A673 (cell line): ENCODE data around the gene DCLK1. TPM values are rescaled to one million over a fixed set of nuclear protein-coding genes. Genes with fewer than 3 reads are reported as not detected.

Experiments used
- BruUV-seq: library from RNA; stranded (reverse); fragments of 400-500 nt; replicated peaks from 2 replicates; lab custom pipeline; 2021; lab: Mats Ljungman, UMichigan
- CTCF ChIA-PET: fragments of 300-600 bp; sonication (Branson Sonifier 250); formaldehyde crosslinking; loops from one replicate; lab custom pipeline; 2022; ENCODE audit warnings: antibody characterized with exemption; lab: Charles Lee
- POLR2A ChIA-PET: fragments of 300-600 bp; sonication (Branson Sonifier 250); formaldehyde crosslinking; loops from one replicate; lab custom pipeline; 2022; ENCODE audit warnings: antibody characterized with exemption; ENCODE audit not compliant: low non-redundant PET; lab: Charles Lee
- DNase-seq: peaks from one replicate; pipeline ENCODE4 v3.0.0-alpha.2; 2015; ENCODE audit warnings: low spot score
- H3K27ac ChIP-seq: fragments of 200-600 bp; sonication (generic); 2 replicates; pipeline ENCODE4 v1.5.1; 2016; ENCODE audit warnings: mixed run types, low read depth, mild to moderate bottlenecking, mixed read lengths, antibody characterized with exemption, low read length; ENCODE audit not compliant: poor library complexity, severe bottlenecking
- H3K27me3 ChIP-seq: fragments of 200-600 bp; sonication (generic); replicated peaks from 2 replicates; pipeline ENCODE4 v1.6.1; 2017; ENCODE audit warnings: mixed run types, low read depth, mild to moderate bottlenecking, mixed read lengths, antibody characterized with exemption, low read length; ENCODE audit not compliant: insufficient read depth, poor library complexity
- H3K36me3 ChIP-seq: fragments of 200-600 bp; sonication (generic); 2 replicates; pipeline ENCODE4 v1.6.1; 2016; ENCODE audit warnings: mixed run types, mild to moderate bottlenecking, mixed read lengths, antibody characterized with exemption, low read length; ENCODE audit not compliant: insufficient read depth, poor library complexity, severe bottlenecking
- H3K4me1 ChIP-seq: fragments of 200-600 bp; sonication (generic); 2 replicates; pipeline ENCODE4 v1.6.1; 2017; ENCODE audit warnings: mixed run types, mild to moderate bottlenecking, mixed read lengths, antibody characterized with exemption, low read length; ENCODE audit not compliant: insufficient read depth, poor library complexity, severe bottlenecking
- H3K4me3 ChIP-seq: fragments of 200-600 bp; sonication (generic); 2 replicates; pipeline ENCODE4 v1.5.1; 2016; ENCODE audit warnings: low read depth, mixed run types, mild to moderate bottlenecking, mixed read lengths, low read length; ENCODE audit not compliant: poor library complexity, severe bottlenecking
- H3K9me3 ChIP-seq: fragments of 200-600 bp; sonication (generic); 2 replicates; pipeline ENCODE4 v1.6.1; 2016; ENCODE audit warnings: mixed run types, low read depth, mild to moderate bottlenecking, mixed read lengths, antibody characterized with exemption, low read length; ENCODE audit not compliant: poor library complexity, severe bottlenecking
- CTCF ChIP-seq: fragments of 300-800, 200-600 bp; sonication (generic); conservative IDR thresholded peaks from 2 replicates; pipeline ENCODE4 v1.5.1; 2017; ENCODE audit warnings: low read depth, mild to moderate bottlenecking, antibody characterized with exemption, low read length, moderate library complexity, mixed read lengths
- EZH2 ChIP-seq: fragments of 200-600 bp; sonication (generic); IDR thresholded peaks from 2 replicates; pipeline ENCODE4 v1.6.1; 2017; ENCODE audit warnings: borderline replicate concordance, low read depth, mild to moderate bottlenecking, mixed read lengths, antibody characterized with exemption, low read length; ENCODE audit not compliant: poor library complexity, severe bottlenecking
- intact Hi-C: fragments of 100-400 bp; cut with micrococcal nuclease; formaldehyde crosslinking; loops from one replicate; pipeline ENCODE4 v1.10.0; 2022; ENCODE audit not compliant: unreplicated experiment
- total RNA-seq: library from RNA; stranded (reverse); gene quantifications from 2 replicates; pipeline ENCODE4 v1.2.3, GENCODE V29; 2021

The DCLK1 gene
- total RNA-seq, 1 experiment from 2014 or later: 11.2 TPM

GRCh38 chr13:36038785-36039555 lies 92.2 kb downstream of the DCLK1 start:
- H3K4me3 ChIP-seq: no peak overlapping the region
- H3K9me3 ChIP-seq: no peaks in the 10 kb centered on the region
- H3K27me3 ChIP-seq: peaks cover 7% of the 10 kb centered on the region
- ChIA-PET POLR2A (no interaction called here), CTCF (no interaction called here)
- intact Hi-C loops: no loop called here
- no peak for DNase-seq
- H3K27ac ChIP-seq: no peak overlapping the region
- H3K36me3 ChIP-seq: no peaks in the 10 kb centered on the region
- TF ChIP-seq CTCF (no peak), EZH2 (no peak)
- H3K4me1 ChIP-seq: no peaks in the 10 kb centered on the region
- BruUV-seq: no TSS peak

GRCh38 chr13:36033035-36033434 lies 98.1 kb downstream of the DCLK1 start:
- no peak for DNase-seq
- no peaks in the 10 kb centered on the region for H3K9me3 ChIP-seq
- H3K4me3 ChIP-seq: no peak overlapping the region
- no peaks in the 10 kb centered on the region for H3K36me3 ChIP-seq
- TF ChIP-seq EZH2 (no peak), CTCF (no peak)
- intact Hi-C loops: no loop called here
- POLR2A ChIA-PET: no interaction called here
- BruUV-seq: no TSS peak
- H3K27ac ChIP-seq: no peak overlapping the region
- H3K27me3 ChIP-seq: peaks cover 7% of the 10 kb centered on the region
- CTCF ChIA-PET: no interaction called here
- H3K4me1 ChIP-seq: peaks cover 20% of the 10 kb centered on the region

GRCh38 chr13:36031490-36031889 lies 99.7 kb downstream of the DCLK1 start:
- no peaks in the 10 kb centered on the region for H3K9me3 ChIP-seq

More at GRCh38 chr13:36031490-36031889, 99.7 kb downstream of the DCLK1 start:
- TF ChIP-seq EZH2 (no peak), CTCF (no peak)
- peak overlapping the region; percentile 9 for H3K27ac ChIP-seq
- H3K4me3 ChIP-seq: no peak overlapping the region
- no peaks in the 10 kb centered on the region for H3K36me3 ChIP-seq
- BruUV-seq: no TSS peak
- peaks cover 20% of the 10 kb centered on the region for H3K4me1 ChIP-seq
- ChIA-PET POLR2A (no interaction called here), CTCF (interaction anchor here (0.6 kb wide), 1 partner anchor 78 kb away, joined by 3 read pairs; no protein-coding TSS in a partner anchor)
- peak; percentile 72 for DNase-seq
- intact Hi-C loops: no loop called here
- H3K27me3 ChIP-seq: peaks cover 7% of the 10 kb centered on the region
